SK-N-SH (cell line): ENCODE data around the gene TNIP2. TPM values are rescaled to one million over a fixed set of nuclear protein-coding genes. Genes with fewer than 3 reads are reported as not detected.

Experiments
- CTCF ChIA-PET: fragments of 300-600, 350-600 bp; formaldehyde crosslinking; extraction: SDS; loops from one replicate; lab custom pipeline; 2021; lab: Yijun Ruan, JAX
- POLR2A ChIA-PET: fragments of 350-600 bp; sonication (Branson Sonifier 250); formaldehyde crosslinking; extraction: SDS; loops from one replicate; lab custom pipeline; 2020; ENCODE audit warnings: antibody characterized with exemption, inconsistent platforms; lab: Yijun Ruan, JAX
- DNase-seq: peaks from one replicate; pipeline ENCODE4 v3.0.0; 2012
- H2AFZ ChIP-seq: fragments of 200-600 bp; sonication (generic); 2 replicates; pipeline ENCODE4 v1.8.1; 2016; ENCODE audit warnings: antibody characterized with exemption, mild to moderate bottlenecking, low read depth
- H3F3A ChIP-seq: fragments of 200-600 bp; sonication (generic); replicated peaks from 2 replicates; pipeline ENCODE3; 2016; ENCODE audit warnings: antibody characterized with exemption, mild to moderate bottlenecking; ENCODE audit not compliant: insufficient read depth
- H3K27ac ChIP-seq, 2 experiments: fragments of 200-500 bp in 1 of 2; fragments of 200-600 bp in 1 of 2; sonication (Bioruptor generic) in 1 of 2; sonication (generic), shearing (Covaris generic) in 1 of 2; 2 replicates each; pipeline versions ENCODE4 v1.5.1 to v1.6.1; 2014 to 2016; ENCODE audit warnings: low read depth in 2 of 2, inconsistent platforms in 1 of 2, low read length in 1 of 2, mild to moderate bottlenecking in 1 of 2, mixed read lengths in 1 of 2
- H3K27me3 ChIP-seq: fragments of 200-600 bp; sonication (generic), shearing (Covaris generic); 2 replicates; pipeline ENCODE4 v1.6.1; 2016; ENCODE audit warnings: mixed run types; ENCODE audit not compliant: insufficient read depth
- H3K36me3 ChIP-seq, 2 experiments: fragments of 200-500 bp in 1 of 2; fragments of 200-600 bp in 1 of 2; sonication (Bioruptor generic) in 1 of 2; sonication (generic) in 1 of 2; replicated peaks in 1 of 2; 2 replicates each; pipeline versions ENCODE3 to v1.5.1; 2014 to 2016; ENCODE audit warnings: low read length in 1 of 2, mild to moderate bottlenecking in 1 of 2; ENCODE audit not compliant: insufficient read depth in 2 of 2, control insufficient read depth in 1 of 2
- H3K4me1 ChIP-seq, 2 experiments: fragments of 200-500 bp in 1 of 2; fragments of 200-600 bp in 1 of 2; sonication (Bioruptor generic) in 1 of 2; sonication (generic), shearing (Covaris generic) in 1 of 2; 2 replicates each; pipeline versions ENCODE4 v1.5.1 to v1.6.1; 2014 to 2016; ENCODE audit warnings: low read depth in 1 of 2, low read length in 1 of 2, mixed run types in 1 of 2; ENCODE audit not compliant: insufficient read depth in 2 of 2, control insufficient read depth in 1 of 2
- H3K4me2 ChIP-seq: fragments of 200-600 bp; sonication (generic), shearing (Covaris generic); 2 replicates; pipeline ENCODE4 v1.6.1; 2017; ENCODE audit warnings: mixed run types
- H3K4me3 ChIP-seq, 2 experiments: fragments of 200-500 bp in 1 of 2; fragments of 200-600 bp in 1 of 2; sonication (Bioruptor generic) in 1 of 2; sonication (generic), shearing (Covaris generic) in 1 of 2; 2 replicates each; pipeline versions ENCODE4 v1.5.1 to v1.8.1; 2014 to 2016; ENCODE audit warnings: low read depth in 2 of 2, inconsistent platforms in 1 of 2, low read length in 1 of 2, mild to moderate bottlenecking in 1 of 2, mixed read lengths in 1 of 2, moderate library complexity in 1 of 2
- H3K79me2 ChIP-seq: fragments of 200-600 bp; sonication (generic); 2 replicates; pipeline ENCODE4 v1.8.1; 2017; ENCODE audit warnings: mild to moderate bottlenecking; ENCODE audit not compliant: insufficient read depth
- H3K9ac ChIP-seq: fragments of 200-600 bp; sonication (generic); 2 replicates; pipeline ENCODE4 v1.6.1; 2017; ENCODE audit warnings: mixed run types
- H3K9me2 ChIP-seq: fragments of 200-600 bp; sonication (generic); 2 replicates; pipeline ENCODE4 v1.6.1; 2017; ENCODE audit warnings: mixed run types
- H3K9me3 ChIP-seq: fragments of 200-600 bp; sonication (generic); 2 replicates; pipeline ENCODE4 v1.6.1; 2017; ENCODE audit warnings: mixed run types, mild to moderate bottlenecking, moderate library complexity
- H4K20me1 ChIP-seq: fragments of 200-600 bp; sonication (generic); 2 replicates; pipeline ENCODE4 v1.6.1; 2017; ENCODE audit warnings: mild to moderate bottlenecking, mixed run types; ENCODE audit not compliant: insufficient read depth
- CHD2 ChIP-seq: fragments of 150-350 bp; IDR thresholded peaks from 2 replicates; pipeline ENCODE4 v1.6.1; 2018; ENCODE audit warnings: low read length; ENCODE audit not compliant: partially characterized antibody
- ELF1 ChIP-seq: IDR thresholded peaks from 2 replicates; pipeline ENCODE4 v1.4.0; 2012
- EP300 ChIP-seq, 2 experiments: IDR thresholded peaks; 2 replicates each; pipeline versions ENCODE4 v1.4.0 to v1.6.1; 2012; ENCODE audit warnings: borderline replicate concordance in 1 of 2, low read depth in 1 of 2, low read length in 1 of 2
- FOSL2 ChIP-seq: IDR thresholded peaks from 2 replicates; pipeline ENCODE4 v1.4.0; 2012; ENCODE audit warnings: low read depth, mild to moderate bottlenecking, moderate library complexity, borderline replicate concordance
- FOXJ3 ChIP-seq: sonication (generic); formaldehyde crosslinking; IDR thresholded peaks from 2 replicates; pipeline ENCODE4 v1.5.1; 2020; ENCODE audit warnings: mild to moderate bottlenecking, missing genetic modification reagents
- GABPA ChIP-seq: IDR thresholded peaks from 2 replicates; pipeline ENCODE4 v1.4.0; 2012; ENCODE audit warnings: low read depth, mild to moderate bottlenecking
- GATA2 ChIP-seq: sonication (generic); formaldehyde crosslinking; IDR thresholded peaks from 2 replicates; pipeline ENCODE4 v1.5.0; 2020; ENCODE audit warnings: mild to moderate bottlenecking, missing genetic modification reagents
- MAX ChIP-seq: IDR thresholded peaks from 2 replicates; pipeline ENCODE4 v1.4.0; 2012; ENCODE audit warnings: low read depth
- NFIC ChIP-seq: IDR thresholded peaks from 2 replicates; pipeline ENCODE4 v1.4.0; 2012; ENCODE audit warnings: borderline replicate concordance
- RCOR1 ChIP-seq: fragments of 150-350 bp; IDR thresholded peaks from 2 replicates; pipeline ENCODE4 v1.6.1; 2017; ENCODE audit warnings: antibody characterized with exemption, low read length
- REST ChIP-seq: IDR thresholded peaks from 2 replicates; pipeline ENCODE4 v1.6.1; 2012; ENCODE audit warnings: mild to moderate bottlenecking, low read depth, low read length, moderate library complexity
- RXRA ChIP-seq: IDR thresholded peaks from 2 replicates; pipeline ENCODE4 v1.4.0; 2012; ENCODE audit warnings: low read depth, mild to moderate bottlenecking, borderline replicate concordance
- SMC3 ChIP-seq: IDR thresholded peaks from 2 replicates; pipeline ENCODE4 v1.6.1; 2012; ENCODE audit warnings: low read depth, low read length, improper control_type of control experiment
- ZBTB33 ChIP-seq: IDR thresholded peaks from 2 replicates; pipeline ENCODE4 v1.4.0; 2012; ENCODE audit warnings: low read depth, borderline replicate concordance
- WGBS: methylation state at CpG from one replicate; pipeline ENCODE4 v1.1.6; 2017; ENCODE audit warnings: low lambda C conversion rate; 5-methylcytosine and 5-hydroxymethylcytosine counted together
- polyA plus RNA-seq, 3 experiments: library from polyadenylated mRNA; depleted of rRNA; stranded (reverse); fragments of >200 nt; gene quantifications; 2 replicates each; pipeline ENCODE4 v1.2.3, GENCODE V29; 2012

TNIP2 gene
- polyA plus RNA-seq, 1 of the 3 experiments (the other 2 are of a cell fraction) = 78.9 TPM

- H3K36me3 ChIP-seq = no peaks in the 10 kb centered on the region
- DNase-seq = peak; percentile 2
- H3K9me3 ChIP-seq = no peaks in the 10 kb centered on the region
- peaks cover 7% of the 10 kb centered on the region; the same call in 1 of the 2 replicates for H3K79me2 ChIP-seq
- H3F3A ChIP-seq = no peaks in the 10 kb centered on the region
- H3K4me2 ChIP-seq = peak overlapping the region; percentile 87
- H2AFZ ChIP-seq = no peak overlapping the region
- peaks cover 31 to 80% of the 10 kb centered on the region in 2 experiments; a peak in 3 of 4 replicates for H3K4me1 ChIP-seq
- no peaks in the 10 kb centered on the region for H3K27me3 ChIP-seq
- no peak for TF ChIP-seq RCOR1
- TF ChIP-seq ZBTB33 = no peak
- POLR2A ChIA-PET = no interaction called here
- H3K9ac ChIP-seq = no peak overlapping the region
- 87% methylated on average over 14 of the region's 17 CpGs for WGBS
- H4K20me1 ChIP-seq = no peaks in the 10 kb centered on the region
- CTCF ChIA-PET = no interaction called here
- no peaks in the 10 kb centered on the region for H3K9me2 ChIP-seq
- no peak overlapping the region for H3K4me3 ChIP-seq
- peak overlapping the region in 1 of 2 experiments; percentile 94; a peak in 2 of 4 replicates for H3K27ac ChIP-seq
These were observed 39.3 kb upstream of the TNIP2 start for GRCh38 chr4:2795300-2795892.

GRCh38 chr4:2794486-2795299, 38.6 kb upstream of the TNIP2 start:
- ChIA-PET CTCF (no interaction called here), POLR2A (no interaction called here)
- 49% methylated on average over 10 of the region's 11 CpGs for WGBS
- Histone ChIP-seq H3K27me3 (no peaks in the 10 kb centered on the region), H3K36me3 (no peaks in the 10 kb centered on the region), H3K79me2 (peaks cover 7% of the 10 kb centered on the region; the same call in 1 of the 2 replicates), H2AFZ (peak overlapping the region; percentile 51; the same call in 1 of the 2 replicates), H3K4me1 (peaks cover 31 to 73% of the 10 kb centered on the region in 2 experiments; a peak in 3 of 4 replicates), H3K9me2 (no peaks in the 10 kb centered on the region), H3K27ac (peak overlapping the region; percentile 49 to 94; a peak in 3 of 4 replicates), H3K9ac (peak overlapping the region; percentile 51), H4K20me1 (no peaks in the 10 kb centered on the region), H3K4me2 (peak overlapping the region; percentile 87), H3F3A (no peaks in the 10 kb centered on the region), H3K4me3 (peak overlapping the region; percentile 3 to 65; a peak in 3 of 4 replicates), H3K9me3 (no peaks in the 10 kb centered on the region)
- DNase-seq = peak; percentile 84
- TF ChIP-seq FOXJ3 (CRISPR knock-in tag) (peak; percentile 91), MAX (peak; percentile 90), REST (no peak), CHD2 (peak; percentile 39), NFIC (peak; percentile 5; the same call in 1 of the 2 replicates), GATA2 (CRISPR knock-in tag) (peak; percentile 12; the same call in 1 of the 2 replicates), EP300 (IDR thresholded peaks at IDR 0.05; ENCODE audit: borderline replicate concordance in 1 of 2, low read depth in 1 of 2, low read length in 1 of 2) (peak in 1 of 2 experiments; percentile 50; a peak in 2 of 4 replicates), SMC3 (peak; percentile 4; the same call in 1 of the 2 replicates), RCOR1 (0 out of 2 replicates have a peak, but pooled peaks have one; percentile 61), GABPA (peak; percentile 25; the same call in 1 of the 2 replicates), FOSL2 (peak; percentile 17; the same call in 1 of the 2 replicates), ELF1 (no peak), RXRA (no peak)
